CD4-positive, alpha-beta T cell (primary cell): ENCODE measurements around the gene MRPL36. TPM values are rescaled to one million over a fixed set of nuclear protein-coding genes. Genes with fewer than 3 reads are reported as not detected.
A peak's percentile ranks its signal among the peaks of the same experiment; 100 is the strongest.

ENCODE experiments used
- ATAC-seq: fragments of 200-7000 bp; cut with Tn5 transposase; one replicate; pipeline ENCODE4 v1.10.0; 2022; ENCODE audit warnings: mild to moderate bottlenecking; ENCODE audit not compliant: poor library complexity
- CTCF ChIA-PET: fragments of 350-600 bp; sonication (Branson Sonifier 250); formaldehyde crosslinking; loops from one replicate; lab custom pipeline; 2021; ENCODE audit warnings: antibody characterized with exemption, inconsistent platforms; lab: Charles Lee
- POLR2A ChIA-PET: fragments of 350-600 bp; sonication (Branson Sonifier 250); formaldehyde crosslinking; loops from one replicate; lab custom pipeline; 2021; ENCODE audit warnings: antibody characterized with exemption, inconsistent platforms; lab: Charles Lee
- DNase-seq, 14 experiments: peaks; one replicate each; pipeline ENCODE4 v3.0.0-alpha.2; 2013 to 2020; ENCODE audit warnings: mixed read lengths in 2 of 14
- H3K27ac ChIP-seq, 2 donors: one replicate each; pipeline versions ENCODE4 v1.5.1 to v1.7.0; 2013; ENCODE audit warnings: low read length in 2 of 2, low read depth in 1 of 2, mild to moderate bottlenecking in 1 of 2
- H3K27me3 ChIP-seq, 2 experiments: 1 replicate in 1 of 2; 2 replicates in 1 of 2; pipeline versions ENCODE4 v1.6.1 to v1.7.0; 2013; ENCODE audit warnings: low read length in 2 of 2, control low read depth in 1 of 2, mild to moderate bottlenecking in 1 of 2, moderate library complexity in 1 of 2; ENCODE audit not compliant: insufficient read depth in 2 of 2, control insufficient read depth in 1 of 2
- H3K36me3 ChIP-seq: one replicate; pipeline ENCODE4 v1.6.1; 2013; ENCODE audit warnings: low read length, control low read depth; ENCODE audit not compliant: insufficient read depth
- H3K4me1 ChIP-seq: one replicate; pipeline ENCODE4 v1.6.1; 2013; ENCODE audit warnings: low read length, control low read depth; ENCODE audit not compliant: insufficient read depth
- H3K4me3 ChIP-seq: one replicate; pipeline ENCODE4 v1.5.1; 2013; ENCODE audit warnings: mild to moderate bottlenecking, low read length, moderate library complexity
- H3K9me3 ChIP-seq, 2 experiments: 1 replicate in 1 of 2; 2 replicates in 1 of 2; pipeline versions ENCODE4 v1.6.1 to v1.7.0; 2013; ENCODE audit warnings: low read length in 2 of 2, mild to moderate bottlenecking in 2 of 2, control low read depth in 1 of 2, moderate library complexity in 1 of 2; ENCODE audit not compliant: control insufficient read depth in 1 of 2, insufficient read depth in 1 of 2
- H3K27ac Mint-ChIP-seq: one replicate; pipeline ENCODE4 v1.8.0; 2020; ENCODE audit warnings: mixed read lengths
- H3K27me3 Mint-ChIP-seq: one replicate; pipeline ENCODE4 v1.8.0; 2021; ENCODE audit warnings: mixed read lengths
- H3K36me3 Mint-ChIP-seq: one replicate; pipeline ENCODE4 v1.8.0; 2021; ENCODE audit warnings: low read depth, mixed read lengths
- H3K4me1 Mint-ChIP-seq: one replicate; pipeline ENCODE4 v1.8.0; 2021; ENCODE audit warnings: low read depth, mixed read lengths
- H3K4me3 Mint-ChIP-seq: one replicate; pipeline ENCODE4 v1.8.0; 2020; ENCODE audit warnings: mild to moderate bottlenecking, mixed read lengths
- H3K9me3 Mint-ChIP-seq: one replicate; pipeline ENCODE4 v1.8.0; 2020; ENCODE audit warnings: mixed read lengths
- intact Hi-C, 2 experiments: fragments of 100-400 bp; cut with DNase I in 1 of 2; cut with micrococcal nuclease in 1 of 2; formaldehyde crosslinking; loops; one replicate each; pipeline versions ENCODE4 v1.15.1 to v1.9.0; 2023 to 2025; cut with DNase I, micrococcal nuclease
- total RNA-seq, 174 experiments: library from RNA in 2 of 174; stranded (reverse) in 2 of 174; gene quantifications; one replicate each; pipeline ENCODE4 v1.2.3 and lab custom pipeline; 2021 to 2026
- TF ChIP-seq, protein P1 (sequence below): fragments of 200-600 bp; IDR thresholded peaks from one replicate; pipeline ENCODE4 v1.8.0; 2022; ENCODE audit warnings: antibody characterized with exemption, mild to moderate bottlenecking

The MRPL36 gene
- total RNA-seq, 2 experiments from 2014 or later: 14.3 to 18.2 TPM

DNA sequence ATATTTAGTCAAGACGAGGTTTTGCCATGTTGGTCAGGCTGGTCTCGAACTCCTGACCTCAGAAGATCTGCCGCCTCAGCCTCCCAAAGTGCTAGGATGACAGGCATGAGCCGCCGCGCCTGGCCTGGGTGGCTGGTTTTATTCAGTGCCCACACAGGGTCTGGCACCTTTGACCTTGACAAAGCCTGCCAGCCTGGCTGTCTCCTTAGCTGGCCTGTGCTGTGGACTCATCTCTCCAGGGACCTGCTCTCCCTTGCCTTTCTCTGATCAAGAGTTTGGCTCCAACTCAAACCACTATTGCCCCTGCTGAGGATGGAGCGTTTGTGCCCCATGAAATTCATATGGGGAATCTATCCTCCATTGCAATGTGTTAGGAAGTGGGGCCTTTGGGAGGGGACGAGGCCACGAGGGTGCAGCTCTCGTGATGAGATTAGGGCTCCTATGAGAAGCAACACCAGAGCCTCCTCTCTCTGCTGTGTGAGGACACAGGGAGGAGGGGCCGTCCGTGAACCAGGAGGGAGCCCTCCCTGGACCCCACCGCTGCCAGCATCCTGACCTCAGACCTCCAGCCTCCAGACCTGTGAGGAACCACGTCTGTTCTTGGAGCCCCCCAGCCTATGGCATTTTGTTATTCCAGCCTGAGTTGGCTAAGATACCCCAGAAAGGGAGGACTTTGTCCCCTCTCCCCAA, 45.0 kb downstream of the MRPL36 start:
- Histone ChIP-seq H3K4me1 (no peaks in the 10 kb centered on the region), H3K27me3 (peaks cover 0 to 5% of the 10 kb centered on the region in 2 experiments), H3K4me3 (no peak overlapping the region), H3K27ac (no peak overlapping the region), H3K36me3 (no peaks in the 10 kb centered on the region), H3K9me3 (peaks cover 3 to 8% of the 10 kb centered on the region in 2 experiments)
- no peaks in the 10 kb centered on the region for H3K4me1 Mint-ChIP-seq
- CTCF ChIA-PET: no interaction called here
- intact Hi-C loops: no loop called here
- H3K9me3 Mint-ChIP-seq: no peaks in the 10 kb centered on the region
- no peak overlapping the region for H3K4me3 Mint-ChIP-seq
- H3K27me3 Mint-ChIP-seq: peaks cover 4% of the 10 kb centered on the region
- H3K36me3 Mint-ChIP-seq: no peaks in the 10 kb centered on the region
- DNase-seq (peak in 2 of 14 experiments; percentile 1 to 23), ATAC-seq (no peak)
- TF ChIP-seq, protein P1, sequence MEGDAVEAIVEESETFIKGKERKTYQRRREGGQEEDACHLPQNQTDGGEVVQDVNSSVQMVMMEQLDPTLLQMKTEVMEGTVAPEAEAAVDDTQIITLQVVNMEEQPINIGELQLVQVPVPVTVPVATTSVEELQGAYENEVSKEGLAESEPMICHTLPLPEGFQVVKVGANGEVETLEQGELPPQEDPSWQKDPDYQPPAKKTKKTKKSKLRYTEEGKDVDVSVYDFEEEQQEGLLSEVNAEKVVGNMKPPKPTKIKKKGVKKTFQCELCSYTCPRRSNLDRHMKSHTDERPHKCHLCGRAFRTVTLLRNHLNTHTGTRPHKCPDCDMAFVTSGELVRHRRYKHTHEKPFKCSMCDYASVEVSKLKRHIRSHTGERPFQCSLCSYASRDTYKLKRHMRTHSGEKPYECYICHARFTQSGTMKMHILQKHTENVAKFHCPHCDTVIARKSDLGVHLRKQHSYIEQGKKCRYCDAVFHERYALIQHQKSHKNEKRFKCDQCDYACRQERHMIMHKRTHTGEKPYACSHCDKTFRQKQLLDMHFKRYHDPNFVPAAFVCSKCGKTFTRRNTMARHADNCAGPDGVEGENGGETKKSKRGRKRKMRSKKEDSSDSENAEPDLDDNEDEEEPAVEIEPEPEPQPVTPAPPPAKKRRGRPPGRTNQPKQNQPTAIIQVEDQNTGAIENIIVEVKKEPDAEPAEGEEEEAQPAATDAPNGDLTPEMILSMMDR: no peak
- POLR2A ChIA-PET: no interaction called here
- H3K27ac Mint-ChIP-seq: no peak overlapping the region

DNA sequence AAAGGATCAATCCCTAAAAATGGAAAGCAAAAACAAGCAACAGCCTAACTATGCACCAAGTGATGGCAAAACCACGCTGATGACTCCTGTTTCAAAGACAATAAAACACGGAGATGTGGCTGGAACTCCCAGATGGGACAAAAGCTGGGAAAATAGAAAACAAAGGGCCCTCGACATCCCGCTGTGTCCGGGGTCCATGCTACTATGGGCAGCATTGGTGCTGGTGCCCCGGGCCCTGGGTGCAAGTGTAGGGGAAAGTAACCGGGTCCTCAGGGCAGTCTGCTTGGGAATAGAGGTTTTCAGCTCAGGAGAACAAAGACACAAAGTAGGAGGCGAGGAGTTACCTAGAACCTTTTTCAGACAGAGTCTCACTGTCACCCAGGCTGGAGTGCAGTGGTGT, 46.1 kb downstream of the MRPL36 start:
- Mint-ChIP-seq H3K4me1 (no peaks in the 10 kb centered on the region), H3K4me3 (no peak overlapping the region), H3K36me3 (no peaks in the 10 kb centered on the region), H3K27ac (no peak overlapping the region), H3K9me3 (no peaks in the 10 kb centered on the region), H3K27me3 (peaks cover 4% of the 10 kb centered on the region)
- intact Hi-C loops: no loop called here
- Histone ChIP-seq H3K36me3 (no peaks in the 10 kb centered on the region), H3K9me3 (peaks cover 2 to 8% of the 10 kb centered on the region in 2 experiments), H3K4me1 (no peaks in the 10 kb centered on the region), H3K27ac (no peak overlapping the region), H3K4me3 (no peak overlapping the region), H3K27me3 (peaks cover 0 to 5% of the 10 kb centered on the region in 2 experiments)
- TF ChIP-seq, protein P1: no peak
- peak in 1 of 14 experiments; percentile 0 for DNase-seq
- CTCF ChIA-PET: no interaction called here
- POLR2A ChIA-PET: no interaction called here
- no peak for ATAC-seq

DNA sequence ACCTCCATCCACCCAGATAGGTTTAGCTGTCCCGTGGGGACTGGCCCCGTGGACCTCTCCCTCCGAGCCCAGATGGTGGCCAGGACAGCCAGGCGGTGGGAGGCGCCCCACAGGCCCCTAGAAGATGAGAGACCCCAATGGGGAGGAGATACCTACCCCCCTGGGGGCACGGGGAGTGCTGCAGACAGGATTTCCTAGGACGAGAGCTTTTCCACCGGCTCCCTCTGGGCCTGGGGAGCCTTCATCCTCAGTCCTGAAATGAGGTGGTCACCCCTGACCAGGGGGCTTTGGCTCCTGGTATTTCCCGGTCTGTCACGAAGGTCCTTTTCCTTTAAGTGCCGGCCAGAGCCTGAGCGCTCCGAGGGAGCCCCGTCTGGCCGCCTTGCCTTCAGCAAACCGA, 46.8 kb downstream of the MRPL36 start:
- DNase-seq (peak in 1 of 14 experiments; percentile 3), ATAC-seq (no peak)
- no peak overlapping the region for H3K4me3 Mint-ChIP-seq
- Histone ChIP-seq H3K27ac (no peak overlapping the region), H3K4me3 (no peak overlapping the region), H3K9me3 (peaks cover 0 to 8% of the 10 kb centered on the region in 2 experiments), H3K27me3 (peaks cover 0 to 5% of the 10 kb centered on the region in 2 experiments), H3K4me1 (no peaks in the 10 kb centered on the region), H3K36me3 (no peaks in the 10 kb centered on the region)
- POLR2A ChIA-PET: no interaction called here
- CTCF ChIA-PET: no interaction called here
- no peaks in the 10 kb centered on the region for H3K4me1 Mint-ChIP-seq
- H3K27ac Mint-ChIP-seq: no peak overlapping the region
- H3K27me3 Mint-ChIP-seq: peaks cover 4% of the 10 kb centered on the region
- intact Hi-C loops: no loop called here
- H3K9me3 Mint-ChIP-seq: no peaks in the 10 kb centered on the region
- no peaks in the 10 kb centered on the region for H3K36me3 Mint-ChIP-seq
- TF ChIP-seq, protein P1: no peak
